GM21423 (cell line): ENCODE results near the gene PLSCR4.

Experiments used
- ATAC-seq: cut with Tn5 transposase; IDR thresholded peaks from one replicate; pipeline ENCODE4 v1.9.1; 2021; ENCODE audit warnings: mild to moderate bottlenecking, moderate library complexity; ENCODE audit not compliant: unreplicated experiment

Gene PLSCR4

GRCh38 chr3:146196789-146197188 lies 54.1 kb downstream of the PLSCR4 start:
- ATAC-seq: no peak

DNA sequence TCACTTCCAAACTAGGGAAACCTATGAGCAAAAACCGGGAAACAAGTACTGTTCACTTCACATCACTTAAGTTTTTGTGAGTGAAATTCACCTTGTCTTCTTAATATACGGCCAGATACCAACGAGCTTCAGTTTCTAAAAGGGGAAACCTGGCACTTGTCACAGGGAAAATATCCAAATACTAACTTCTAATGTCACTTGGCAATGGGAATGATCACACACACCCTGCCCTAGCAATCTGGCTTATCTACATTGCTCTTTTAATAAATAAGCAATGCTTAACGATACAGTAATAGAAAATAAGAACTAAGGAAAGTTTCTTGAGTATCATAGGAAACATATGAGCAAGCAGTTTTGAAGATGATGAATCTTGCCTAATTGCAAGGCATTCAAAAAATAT lies 55.3 kb downstream of the PLSCR4 start:
- ATAC-seq: no peak

GRCh38 chr3:146195030-146195429 lies 55.9 kb downstream of the PLSCR4 start:
- ATAC-seq: no peak

GRCh38 chr3:146191051-146191450 lies 59.9 kb downstream of the PLSCR4 start:
- no peak for ATAC-seq

DNA sequence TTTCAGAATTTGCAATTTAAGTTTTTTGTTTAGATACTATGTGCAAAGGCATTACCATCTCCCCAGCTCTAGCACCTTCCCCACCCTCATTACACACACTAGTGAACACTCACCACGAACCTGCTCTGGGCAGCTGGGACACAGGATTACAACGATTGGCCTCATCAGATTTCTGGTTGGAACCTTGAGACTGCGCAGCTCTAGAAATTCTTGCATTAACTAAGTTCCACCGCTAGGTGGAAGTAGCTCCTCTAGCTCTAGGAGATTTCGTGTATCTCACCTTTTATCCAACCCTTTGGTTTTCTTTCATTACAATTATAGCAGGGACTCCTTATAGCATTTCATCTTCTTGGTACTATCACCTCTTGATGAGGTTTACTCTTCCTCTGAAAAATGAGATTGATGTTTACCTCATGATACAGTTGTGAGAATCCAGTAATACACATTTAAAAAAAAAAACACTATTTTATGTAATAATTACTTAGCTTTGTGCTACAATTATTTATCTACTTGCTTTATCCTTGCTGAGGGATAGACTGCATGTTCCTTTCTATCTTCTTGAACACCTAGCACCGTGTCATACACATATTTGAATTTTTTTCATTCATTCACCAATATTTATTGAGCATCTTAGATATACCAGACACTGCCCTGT lies 61.3 kb downstream of the PLSCR4 start:
- ATAC-seq: peak; percentile 96

GRCh38 chr3:146187334-146187950 lies 63.5 kb downstream of the PLSCR4 start:
- ATAC-seq: no peak

- no peak for ATAC-seq
These were observed 66.5 kb downstream of the PLSCR4 start for GRCh38 chr3:146184241-146185015.

- ATAC-seq: no peak
These were observed 69.7 kb downstream of the PLSCR4 start for GRCh38 chr3:146181216-146181615.

DNA sequence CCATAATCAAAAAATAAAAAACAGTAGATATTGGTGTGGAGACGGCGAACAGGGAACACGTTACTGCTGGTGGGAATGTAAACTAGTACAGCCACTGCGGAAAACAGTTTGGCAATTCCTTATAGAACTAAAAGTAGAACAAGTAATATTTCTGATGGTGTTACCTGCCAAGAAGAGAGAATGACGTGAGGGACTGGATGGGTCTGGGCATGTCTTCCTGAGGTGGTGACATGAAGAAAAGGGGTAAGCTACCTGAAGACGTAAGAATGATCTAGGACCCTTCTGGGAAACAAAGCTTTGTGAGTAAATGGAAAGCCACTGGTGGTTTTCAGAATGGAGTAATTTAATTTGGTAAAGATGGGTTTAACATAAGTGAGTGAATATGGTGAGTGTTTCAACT lies 70.5 kb downstream of the PLSCR4 start:
- ATAC-seq: no peak

DNA sequence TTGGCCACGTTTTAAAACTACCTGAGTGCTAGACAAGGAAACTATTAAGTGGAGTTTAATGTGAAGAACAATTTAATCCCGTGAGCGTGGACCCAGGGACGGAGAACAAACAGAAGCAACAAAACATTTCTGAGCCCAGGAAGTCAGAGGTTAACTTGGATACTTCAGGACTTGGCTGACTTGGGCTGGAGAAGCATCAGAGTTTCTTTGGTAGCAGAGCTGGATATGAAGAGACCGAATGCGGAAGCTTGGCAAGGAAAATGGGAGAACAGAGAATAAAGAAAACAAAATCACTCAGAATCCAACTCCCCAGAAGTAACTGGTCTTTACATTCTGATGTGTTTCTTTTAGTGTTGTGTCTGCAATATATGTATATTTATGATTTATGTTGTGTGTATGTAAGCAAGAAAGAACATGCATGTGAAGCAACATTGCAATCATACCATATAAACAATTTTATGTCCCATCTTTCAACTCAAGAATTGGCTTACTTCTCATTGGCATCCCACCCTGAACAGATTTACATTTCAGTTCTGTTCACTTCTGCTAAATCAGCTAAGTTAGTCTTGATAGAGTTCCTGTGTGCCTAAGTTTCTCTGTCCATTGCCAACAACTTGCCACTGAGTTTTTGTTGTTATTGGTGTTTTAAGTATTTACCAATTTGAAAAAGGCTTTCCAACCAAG lies 72.8 kb downstream of the PLSCR4 start:
- no peak for ATAC-seq

DNA sequence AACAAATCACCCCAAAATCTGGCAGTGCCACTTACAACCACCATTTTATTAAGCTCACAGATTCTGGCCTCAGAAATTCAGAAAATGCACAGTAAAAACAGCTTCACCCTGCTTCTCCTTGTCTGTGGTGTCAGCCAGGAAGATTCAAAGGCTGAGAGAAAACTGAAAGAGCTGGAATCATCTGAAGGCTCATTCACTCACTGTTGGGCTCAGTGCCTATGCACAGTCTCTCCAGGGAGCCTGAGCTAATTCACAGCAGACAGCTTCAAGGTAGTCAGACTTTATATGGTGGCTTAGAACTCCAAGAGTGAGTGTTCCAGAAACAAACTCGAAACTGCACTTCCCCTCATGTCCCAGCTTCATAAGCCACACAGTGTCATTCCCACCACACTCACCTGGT lies 73.4 kb downstream of the PLSCR4 start:
- no peak for ATAC-seq

DNA sequence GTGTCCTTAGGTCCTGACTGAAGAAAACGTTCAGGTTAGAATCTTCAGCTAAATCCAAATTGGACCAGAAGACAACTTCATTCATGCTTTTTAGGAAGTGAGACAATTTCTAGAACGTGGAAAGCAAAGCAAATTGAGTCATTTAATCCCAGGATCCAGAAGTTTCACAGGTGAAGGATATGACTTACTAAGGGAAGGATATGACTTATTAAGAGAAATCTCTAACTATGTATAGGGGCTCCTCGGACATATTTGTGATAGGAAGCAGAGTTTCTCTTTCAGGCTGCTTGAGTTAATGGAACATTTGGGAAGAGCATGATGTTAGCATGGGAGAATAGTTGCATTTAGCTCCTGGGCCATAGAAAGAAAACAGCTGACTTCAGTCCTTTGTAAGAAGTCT lies 73.8 kb downstream of the PLSCR4 start:
- no peak for ATAC-seq

DNA sequence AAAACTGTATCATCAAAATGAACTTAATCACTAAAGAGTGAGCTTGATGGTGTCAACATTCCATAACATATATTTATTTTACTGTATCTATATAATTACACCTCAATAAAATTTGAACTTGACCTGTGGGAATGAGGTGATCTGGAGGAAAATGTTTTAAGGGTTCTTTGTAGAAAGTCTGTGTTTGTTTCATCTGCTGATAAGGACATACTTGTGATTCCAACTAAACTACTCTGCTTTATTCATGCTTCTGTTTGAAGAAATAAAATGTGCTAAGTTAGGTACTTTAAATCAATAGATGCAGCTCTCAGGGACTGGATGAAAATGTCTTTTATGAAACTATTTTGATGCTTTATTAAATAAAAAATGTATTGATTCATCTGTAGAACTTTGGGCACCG lies 78.3 kb downstream of the PLSCR4 start:
- ATAC-seq: no peak

DNA sequence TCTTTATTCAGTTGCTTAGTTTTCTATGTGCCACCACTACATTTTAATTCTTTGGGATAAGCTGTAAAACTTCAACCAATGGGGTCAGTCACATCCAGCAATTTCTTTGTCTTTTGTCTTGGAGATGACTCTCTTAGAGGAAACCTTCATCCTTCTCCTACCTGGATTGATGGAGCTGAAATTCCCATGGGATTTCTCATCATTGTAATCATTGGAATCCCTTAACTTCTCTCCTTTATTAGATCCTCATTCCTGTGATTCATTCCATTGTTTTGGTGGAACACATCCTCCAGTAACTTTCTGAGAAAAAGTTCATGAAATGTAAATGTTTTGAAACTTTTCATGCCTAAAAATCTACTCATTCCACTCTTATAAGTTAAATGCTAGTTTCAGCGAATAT lies 80.3 kb downstream of the PLSCR4 start:
- ATAC-seq: no peak

- no peak for ATAC-seq
These were observed 81.0 kb downstream of the PLSCR4 start for GRCh38 chr3:146169891-146170290.

GRCh38 chr3:146166826-146167225 lies 84.1 kb downstream of the PLSCR4 start:
- no peak for ATAC-seq

GRCh38 chr3:146166415-146166821 lies 84.5 kb downstream of the PLSCR4 start:
- ATAC-seq: no peak

- ATAC-seq: no peak
These were observed 85.0 kb downstream of the PLSCR4 start for GRCh38 chr3:146165877-146166276.

DNA sequence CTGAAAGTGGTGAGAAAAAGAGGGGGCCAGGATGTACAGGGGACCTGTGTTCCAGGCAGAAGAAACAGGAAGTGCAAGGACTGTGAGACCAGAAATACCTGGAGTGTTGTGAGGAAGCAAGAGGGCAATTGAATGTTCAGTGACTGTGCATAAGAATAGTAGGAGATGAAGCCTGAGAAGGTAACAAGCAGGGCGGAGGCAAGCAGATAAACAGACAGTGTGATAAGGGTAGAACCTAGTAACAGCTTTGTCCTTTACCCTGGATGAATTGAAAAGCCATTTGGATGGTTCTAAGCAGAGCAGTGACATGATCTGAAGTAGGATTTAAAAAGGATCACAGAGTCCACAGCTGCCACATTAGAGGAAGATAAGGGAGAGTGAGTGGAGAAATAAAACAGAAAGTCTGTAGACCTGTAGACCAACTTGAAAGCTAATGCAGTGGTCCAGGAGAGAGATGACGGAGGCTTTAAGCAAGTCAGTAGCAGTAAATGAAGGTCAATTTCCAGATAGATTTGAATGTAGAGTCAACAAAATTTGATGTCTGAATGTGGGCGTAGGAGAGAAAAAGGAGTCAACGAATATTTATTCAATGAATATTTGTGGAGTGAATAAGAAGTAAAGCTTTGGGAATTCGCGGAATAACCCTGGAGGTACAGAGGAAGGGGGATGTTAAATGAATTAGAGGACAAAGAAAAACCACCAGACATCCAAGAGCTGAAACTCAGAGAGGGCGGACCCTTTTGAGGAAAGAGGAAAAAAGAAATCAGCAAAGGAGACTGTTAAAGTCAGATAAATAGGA lies 85.7 kb downstream of the PLSCR4 start:
- no peak for ATAC-seq

GRCh38 chr3:146164506-146164905 lies 86.4 kb downstream of the PLSCR4 start:
- no peak for ATAC-seq

GRCh38 chr3:146164071-146164470 lies 86.8 kb downstream of the PLSCR4 start:
- no peak for ATAC-seq
